Left ventricle myocardium superior (tissue), 1 donor: ENCODE measurements around the gene HMCN1. TPM values are rescaled to one million over a fixed set of nuclear protein-coding genes. Genes with fewer than 3 reads are reported as not detected.

Experiments used
- ATAC-seq: fragments of 200-7000 bp; cut with Tn5 transposase; one replicate; pipeline ENCODE4 v1.9.1; 2020; ENCODE audit warnings: mild to moderate bottlenecking, moderate library complexity
- DNase-seq: peaks from one replicate; pipeline ENCODE4 v3.0.0-alpha.2; 2020
- intact Hi-C: fragments of 100-400 bp; cut with micrococcal nuclease; formaldehyde crosslinking; loops from one replicate; pipeline ENCODE4 v1.11.0; 2022
- long read RNA-seq: library from polyadenylated mRNA; unstranded; transcript quantifications from one replicate; pipeline ENCODE4 v2.0.0, GENCODE V29; 2021
- total RNA-seq: library from RNA; stranded (reverse); fragmentation: NEBNext Ultra II Directional; extraction: Animal tissue kit (Norgen Biotek cat#: 25700); gene quantifications from one replicate; pipeline ENCODE4 v1.2.1, GENCODE V29; 2021
- donor health status: DM: no; HTN: yes; CAD: no; lungs with severe emphysema.

HMCN1 gene
- total RNA-seq: 3.8 TPM
- long read RNA-seq, partial matches to known transcripts: 1 of 1 reads
- long read RNA-seq, other reads (novel, unspliced or antisense): 0 of 1 reads

DNA sequence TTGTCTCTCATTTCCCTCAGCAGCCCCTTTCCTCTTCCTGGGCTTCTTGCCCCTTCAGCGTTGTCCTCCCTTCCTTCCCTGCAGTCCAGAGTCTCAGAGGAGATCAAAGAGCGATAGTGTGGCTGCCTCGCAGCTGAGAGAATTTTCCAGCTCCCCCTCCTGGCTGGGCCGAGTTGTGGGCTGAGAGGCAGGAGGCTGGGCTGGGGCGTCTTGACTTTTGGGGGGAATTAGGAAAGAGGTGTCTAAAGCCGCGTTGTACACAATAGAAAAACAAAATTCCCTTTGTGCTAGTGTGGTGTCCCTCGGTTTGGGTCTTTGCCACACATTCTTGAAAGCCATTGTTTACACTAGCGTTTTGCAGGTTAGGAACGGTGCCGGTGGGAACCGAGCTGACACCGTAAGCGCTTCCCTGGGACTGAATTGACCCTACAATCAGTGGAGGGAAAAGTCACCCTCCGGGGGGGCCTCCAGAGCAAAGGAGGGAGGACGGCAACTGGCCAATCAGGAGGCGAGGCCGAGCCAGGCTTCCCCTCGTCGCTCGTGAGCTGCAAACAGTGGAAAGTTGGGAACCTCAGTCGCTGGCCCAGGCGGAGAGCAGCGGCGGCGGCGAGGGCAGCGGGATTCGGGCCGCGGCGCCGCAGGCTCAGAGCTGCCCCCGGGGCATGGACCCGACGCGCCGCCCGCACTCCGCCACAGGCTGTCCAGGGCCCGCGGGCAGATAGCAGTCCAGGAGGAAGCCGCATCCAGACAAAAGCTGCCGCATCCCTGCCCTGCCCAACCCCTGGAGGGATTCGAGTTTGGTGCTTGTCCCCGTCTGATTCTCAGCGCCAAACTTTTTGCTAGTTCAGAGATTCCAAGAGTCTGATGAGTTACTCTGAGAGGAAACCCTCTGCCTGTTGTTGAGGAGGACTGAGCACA lies at the start of gene HMCN1:
Gene HMCN1, plus strand, starts transcription at position 574 of the 918 bp plus-strand sequence. CDS start 389 bp downstream, outside the sequence.
- ATAC-seq (peak; percentile 96), DNase-seq (peak; percentile 86)
- intact Hi-C loops: no loop called here

GRCh38 chr1:185686821-185687778 lies 47.1 kb upstream of the HMCN1 start:
- DNase-seq (no peak), ATAC-seq (no peak)
- intact Hi-C loops: no loop called here

- intact Hi-C loops: no loop called here
- DNase-seq (no peak), ATAC-seq (no peak)
Observed at GRCh38 chr1:185690527-185690926, 43.7 kb upstream of the HMCN1 start.

DNA sequence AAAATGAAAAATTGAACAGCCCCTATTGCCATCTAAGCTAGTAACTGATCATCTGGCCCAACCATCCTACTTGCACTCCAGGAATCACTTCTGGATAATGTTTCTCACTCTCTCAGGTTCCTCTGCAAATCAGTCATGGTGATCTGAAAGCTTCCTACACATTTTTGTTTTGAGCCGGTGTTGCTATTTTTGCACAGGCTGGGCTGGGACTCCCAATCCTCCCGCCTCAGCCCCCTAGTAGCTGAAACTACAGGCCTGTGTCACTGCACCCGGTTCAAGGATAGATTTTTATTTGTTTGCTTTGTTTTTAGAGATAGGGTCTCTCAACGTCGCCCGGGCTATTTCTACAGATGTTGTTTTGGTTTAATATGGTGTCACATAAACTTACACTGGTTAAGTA lies 40.5 kb upstream of the HMCN1 start:
- no peak for ATAC-seq
- intact Hi-C loops: no loop called here
- DNase-seq: no peak

DNA sequence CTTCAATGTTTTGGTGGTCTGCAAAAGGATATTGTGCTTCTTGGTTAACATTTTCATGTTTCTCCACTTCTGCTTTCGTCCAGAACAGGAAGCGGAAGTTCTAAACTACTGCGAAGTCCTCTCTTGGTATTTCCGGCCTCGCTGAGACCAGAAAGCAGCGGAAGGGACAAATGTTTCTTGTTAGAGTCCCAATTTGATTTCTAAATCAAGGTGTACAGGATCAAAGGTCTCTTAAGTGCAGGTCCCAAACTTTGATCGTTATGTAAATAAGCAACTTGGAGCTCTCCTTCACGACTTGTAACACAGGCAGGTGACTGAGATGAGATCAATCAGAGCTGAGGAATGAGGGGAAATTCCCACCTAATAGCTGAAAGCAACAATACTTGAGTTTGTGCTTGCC lies 40.1 kb upstream of the HMCN1 start:
- intact Hi-C loops: no loop called here
- no peak for ATAC-seq
- DNase-seq: no peak

DNA sequence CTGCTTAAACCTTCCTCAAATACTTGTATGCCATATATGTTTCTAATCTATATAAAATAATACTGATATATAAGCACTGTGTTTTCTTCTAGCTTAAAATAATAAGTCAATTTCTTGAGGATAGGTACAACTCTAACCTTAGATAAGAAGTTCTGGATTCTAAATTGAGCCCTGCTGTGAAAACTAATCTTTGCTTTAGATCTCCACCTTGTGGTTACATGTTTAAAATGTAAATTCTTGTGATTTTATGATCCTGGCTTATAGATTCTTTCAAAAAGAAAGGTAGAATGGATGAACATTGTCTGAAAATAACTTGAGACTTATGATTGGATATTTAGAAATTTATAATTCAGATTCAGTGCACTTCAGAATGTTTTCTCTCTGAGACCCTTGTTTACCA lies 38.9 kb upstream of the HMCN1 start:
- DNase-seq (no peak), ATAC-seq (no peak)
- intact Hi-C loops: no loop called here

- DNase-seq (no peak), ATAC-seq (no peak)
- intact Hi-C loops: no loop called here
Observed at GRCh38 chr1:185696422-185697150, 37.6 kb upstream of the HMCN1 start.

DNA sequence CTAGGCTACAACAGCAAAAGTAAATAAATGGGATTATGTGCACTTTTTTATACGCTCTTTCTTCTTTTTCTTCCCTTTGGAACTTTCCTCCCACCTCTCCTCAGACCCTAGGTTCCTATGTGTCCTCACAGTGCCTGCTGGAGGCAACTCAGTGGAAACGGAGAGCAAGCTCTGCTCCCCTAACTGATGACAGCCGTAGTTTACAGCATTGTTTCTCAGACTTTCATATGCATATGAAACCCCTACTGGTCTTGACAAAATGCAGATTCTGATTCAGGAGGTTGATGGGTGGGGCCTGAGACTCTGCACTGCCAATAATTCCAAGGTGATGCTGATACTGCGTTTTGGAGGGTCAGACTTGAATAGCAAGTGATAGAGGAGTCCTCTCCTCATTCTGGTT lies 34.3 kb upstream of the HMCN1 start:
- no peak for ATAC-seq
- intact Hi-C loops: no loop called here
- DNase-seq: no peak

DNA sequence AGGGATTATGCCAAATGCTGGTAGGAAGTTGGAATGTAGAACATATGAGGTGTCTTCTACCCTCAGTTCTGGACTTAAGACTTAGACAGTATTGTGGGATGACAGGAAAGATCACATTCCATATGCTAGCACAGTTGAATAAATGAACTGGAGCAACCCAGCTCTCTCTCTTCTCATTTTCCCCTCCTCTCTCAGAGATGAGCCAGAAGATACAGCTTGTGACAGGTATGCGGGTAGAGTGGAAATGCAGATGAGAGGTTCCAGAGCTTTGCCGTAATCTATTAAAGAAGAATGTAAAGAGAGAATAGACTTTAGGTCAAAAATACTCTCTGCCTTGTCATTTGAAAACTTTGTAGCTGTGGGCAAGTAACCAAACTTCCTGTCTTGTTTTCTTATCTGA lies 32.5 kb upstream of the HMCN1 start:
- ATAC-seq (no peak), DNase-seq (no peak)
- intact Hi-C loops: no loop called here

DNA sequence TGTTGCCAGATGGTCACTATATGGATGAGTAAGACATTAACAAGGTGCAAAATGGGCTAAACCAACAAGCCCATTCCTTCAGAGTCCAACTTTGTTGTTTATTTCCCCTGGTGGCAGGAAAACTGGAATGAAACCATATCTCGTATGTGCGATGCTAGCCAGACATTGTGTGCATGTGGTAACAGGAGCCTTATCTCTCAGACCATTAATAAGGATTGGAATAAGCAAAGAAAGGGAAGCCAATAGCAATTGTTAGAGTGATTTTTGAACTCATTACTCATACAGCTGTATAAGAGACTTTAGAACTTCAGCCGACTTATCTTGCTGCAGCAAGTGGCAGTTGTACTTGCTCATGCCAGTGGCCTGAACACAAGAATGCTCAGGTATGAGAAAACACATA lies 30.0 kb upstream of the HMCN1 start:
- no peak for ATAC-seq
- intact Hi-C loops: no loop called here

GRCh38 chr1:185716095-185716494 lies 18.1 kb upstream of the HMCN1 start:
- DNase-seq (no peak), ATAC-seq (no peak)
- intact Hi-C loops: no loop called here

More for the DNA sequence above, 30.0 kb upstream of the HMCN1 start:
- no peak for DNase-seq

GRCh38 chr1:185719021-185719420 lies 15.2 kb upstream of the HMCN1 start:
- ATAC-seq (peak; percentile 29), DNase-seq (no peak)
- intact Hi-C loops: no loop called here

DNA sequence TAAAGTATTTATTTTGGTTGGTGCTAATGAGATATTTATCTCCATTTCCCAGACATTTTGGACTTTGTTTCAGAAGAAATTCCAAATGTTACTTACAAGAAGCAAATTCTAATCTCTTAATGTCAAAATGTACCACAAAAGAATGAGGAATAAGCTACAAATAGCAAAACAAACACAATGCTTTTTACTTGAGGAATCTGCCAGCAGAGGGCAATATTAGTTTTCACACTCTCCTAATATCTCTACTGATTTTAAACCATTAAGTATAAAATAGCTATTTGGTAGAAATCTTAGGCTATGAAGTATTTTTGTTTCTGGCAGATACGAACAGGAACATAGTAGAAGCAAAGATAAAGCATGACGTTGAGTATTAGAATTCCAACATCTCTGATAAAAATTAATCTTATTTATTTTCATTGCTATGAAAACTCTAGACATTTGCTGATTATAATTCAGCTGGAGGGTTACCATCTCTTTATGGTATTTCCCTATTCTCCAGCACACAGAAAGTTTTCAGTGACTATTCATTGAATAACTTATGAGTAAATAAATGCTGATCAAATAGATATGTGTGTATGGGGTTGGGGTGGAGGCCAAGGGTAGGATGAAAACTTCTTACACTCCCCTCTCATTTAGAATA lies 13.4 kb upstream of the HMCN1 start:
- intact Hi-C loops: loop anchor here (1.0 kb wide), 1 partner anchor 490 kb away; no protein-coding TSS in a partner anchor

GRCh38 chr1:185721553-185721952 lies 12.6 kb upstream of the HMCN1 start:
- DNase-seq (no peak), ATAC-seq (no peak)
- intact Hi-C loops: no loop called here

More for the DNA sequence above, 13.4 kb upstream of the HMCN1 start:
- ATAC-seq (peak; percentile 69), DNase-seq (no peak)

DNA sequence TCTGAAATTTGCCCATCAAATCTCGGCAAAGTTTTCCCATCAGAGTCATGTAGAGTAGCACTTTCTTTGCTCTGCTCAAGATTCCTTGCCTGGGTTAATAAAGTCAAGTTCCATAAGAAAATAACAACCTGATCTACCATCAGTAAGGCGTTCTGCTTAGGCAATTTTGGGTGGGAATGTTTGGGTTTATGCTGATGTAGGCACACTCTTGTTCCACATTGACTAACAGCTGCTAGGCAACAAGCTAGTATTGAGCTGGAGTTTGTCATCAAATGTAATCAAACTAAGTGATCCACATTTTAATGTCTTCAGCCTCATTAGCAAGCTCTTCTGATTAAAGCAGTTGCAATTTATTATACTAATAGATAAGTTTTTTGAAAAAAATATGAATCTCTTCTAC lies 12.1 kb upstream of the HMCN1 start:
- intact Hi-C loops: no loop called here
- DNase-seq: no peak
- ATAC-seq: no peak

GRCh38 chr1:185727726-185728125 lies 6.5 kb upstream of the HMCN1 start:
- intact Hi-C loops: no loop called here
- ATAC-seq (no peak), DNase-seq (no peak)

DNA sequence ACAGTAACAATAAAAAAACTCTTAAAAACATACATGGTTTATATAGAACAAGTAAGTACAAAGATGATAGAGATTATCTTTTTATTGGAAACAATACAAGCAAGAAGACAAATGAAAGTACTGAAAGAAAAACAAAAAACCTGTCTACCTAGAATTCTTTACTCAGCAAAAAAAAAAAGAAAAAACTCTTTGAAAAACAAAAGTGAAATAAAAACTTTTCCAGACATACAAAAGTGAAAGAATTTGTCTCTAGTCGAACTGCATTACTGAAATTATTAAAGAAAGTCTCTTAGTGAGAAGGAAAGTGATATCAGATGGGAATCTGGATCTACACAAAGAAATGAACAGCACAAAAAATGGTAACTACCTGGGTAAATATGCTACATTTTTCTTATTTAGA lies 2.7 kb upstream of the HMCN1 start:
- intact Hi-C loops: no loop called here
- no peak for DNase-seq

GRCh38 chr1:185732951-185733350 lies 1.2 kb upstream of the HMCN1 start:
- DNase-seq (no peak), ATAC-seq (no peak)
- intact Hi-C loops: no loop called here

More for the DNA sequence above, 2.7 kb upstream of the HMCN1 start:
- ATAC-seq: no peak
